Left hindlimb (tissue), 1 donor: Measurements from ENCODE around the gene NOD2.

Experiments
- DNase-seq: peaks from one replicate; pipeline ENCODE4 v3.0.0-alpha.2; 2018

The NOD2 gene

DNA sequence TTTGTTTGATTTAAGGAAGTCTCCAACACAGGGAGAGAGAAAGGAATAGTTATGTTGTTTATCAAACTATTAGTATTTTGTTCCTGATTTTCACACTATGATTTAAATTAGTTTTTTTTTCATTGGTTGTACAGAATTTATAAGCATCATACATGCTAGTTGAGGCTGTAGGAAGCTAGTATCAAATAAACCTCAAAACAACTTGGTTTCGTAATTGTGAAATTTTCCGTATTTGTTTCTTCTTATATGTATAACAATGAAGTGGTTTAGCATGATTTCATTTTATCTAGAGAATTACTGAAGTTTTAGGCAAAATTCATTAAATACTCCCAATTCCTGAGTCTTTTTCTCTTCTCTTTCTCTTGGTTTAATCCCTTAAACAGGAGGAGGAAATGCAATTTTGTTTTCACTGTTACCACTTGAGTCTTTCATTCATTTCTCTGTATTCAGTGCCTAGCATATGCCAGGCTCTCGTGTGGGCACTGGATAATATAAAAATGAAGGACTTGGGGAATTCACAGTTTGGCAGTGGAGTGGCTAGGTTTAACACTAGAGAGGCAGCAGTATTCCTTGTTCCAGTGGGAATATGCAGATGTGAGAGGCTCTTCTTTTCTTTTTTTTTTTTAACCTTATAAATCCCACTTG is 50.3 kb downstream of the NOD2 start:
- no peak for DNase-seq

DNA sequence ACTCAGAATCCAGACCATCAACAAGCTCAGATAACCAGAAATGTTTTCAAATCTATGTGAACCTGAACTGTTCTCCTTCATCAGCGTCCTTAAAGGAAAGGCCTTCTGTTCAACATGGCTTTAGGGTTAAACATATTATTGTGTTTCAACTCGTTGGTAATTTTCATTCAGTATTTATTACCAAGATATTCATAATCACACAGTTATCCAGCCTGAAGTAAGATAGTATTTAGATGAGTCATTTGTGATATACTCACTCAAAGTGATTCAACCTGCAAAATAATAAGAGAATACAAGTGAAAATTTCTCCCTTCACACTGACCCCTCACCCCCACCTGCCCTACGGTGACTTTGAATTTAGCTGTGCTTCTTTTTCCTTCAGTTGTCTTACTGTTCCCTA is 51.5 kb downstream of the NOD2 start:
- DNase-seq = no peak

- DNase-seq = no peak
Observed at GRCh38 chr16:50745940-50746339, 52.5 kb downstream of the NOD2 start.

DNA sequence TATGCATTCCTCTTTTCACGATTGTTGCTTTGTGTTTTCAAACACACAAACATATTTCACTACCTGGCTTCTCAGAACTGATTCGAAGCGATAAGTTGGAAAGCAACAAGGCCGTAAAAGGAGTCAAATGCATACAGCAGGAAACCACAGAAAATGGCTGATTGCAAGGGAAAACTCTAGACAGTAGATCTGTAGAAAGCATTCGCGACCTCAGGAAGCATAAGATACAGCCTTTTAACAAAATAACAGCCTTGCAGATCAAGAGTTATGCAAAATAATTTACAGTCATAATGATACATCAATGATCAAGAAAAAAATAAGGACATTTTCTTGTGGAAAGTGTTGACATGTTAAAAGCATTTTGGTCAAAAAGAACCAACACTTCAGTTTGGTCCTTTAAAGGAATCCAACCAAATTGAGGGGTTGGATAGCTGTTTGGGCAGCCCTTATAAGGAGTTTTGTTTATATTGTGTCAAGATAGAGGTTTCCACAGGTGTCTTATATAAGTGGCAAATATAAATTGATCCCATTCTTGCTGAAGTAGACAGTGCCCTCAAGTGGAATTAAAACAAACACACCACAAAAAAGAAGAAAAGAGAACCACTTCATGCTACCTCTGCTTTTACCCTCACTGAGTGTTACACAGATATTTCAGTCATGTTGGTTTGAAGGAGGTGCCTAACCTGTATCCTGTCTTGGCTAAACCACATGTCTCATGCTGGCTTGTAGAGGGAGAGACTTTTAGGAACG is 54.0 kb downstream of the NOD2 start:
- no peak for DNase-seq

DNA sequence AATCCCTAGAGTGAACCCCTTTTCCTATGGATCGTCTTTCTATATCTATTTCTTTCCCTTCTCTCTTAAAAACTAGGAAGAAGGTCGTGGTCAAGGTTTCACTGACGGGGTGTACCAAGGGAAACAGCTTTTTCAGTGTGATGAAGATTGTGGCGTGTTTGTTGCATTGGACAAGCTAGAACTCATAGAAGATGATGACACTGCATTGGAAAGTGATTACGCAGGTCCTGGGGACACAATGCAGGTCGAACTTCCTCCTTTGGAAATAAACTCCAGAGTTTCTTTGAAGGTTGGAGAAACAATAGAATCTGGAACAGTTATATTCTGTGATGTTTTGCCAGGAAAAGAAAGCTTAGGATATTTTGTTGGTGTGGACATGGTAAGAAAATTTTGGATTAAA is 58.1 kb downstream of the NOD2 start:
- no peak for DNase-seq

GRCh38 chr16:50752471-50753235 is 59.2 kb downstream of the NOD2 start:
- DNase-seq = no peak

DNA sequence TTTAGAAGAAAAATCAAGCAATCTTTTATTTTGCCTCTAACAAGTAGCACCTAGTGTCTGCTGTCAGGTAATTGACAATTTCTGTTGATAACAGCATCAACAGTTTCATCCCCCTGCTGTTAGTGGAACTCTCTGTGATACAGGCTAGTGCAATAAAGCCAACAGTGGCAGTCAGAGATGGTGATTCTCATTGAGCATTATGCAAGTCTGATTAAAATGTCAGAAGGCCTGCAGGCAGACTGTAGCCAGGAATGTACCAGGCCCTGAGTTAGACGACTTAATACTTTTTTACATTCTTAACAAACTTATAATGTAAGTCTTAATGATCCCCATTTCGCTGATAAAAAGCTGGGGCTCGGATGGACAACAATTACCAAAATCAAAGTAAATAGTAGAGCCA is 63.1 kb downstream of the NOD2 start:
- no peak for DNase-seq

DNA sequence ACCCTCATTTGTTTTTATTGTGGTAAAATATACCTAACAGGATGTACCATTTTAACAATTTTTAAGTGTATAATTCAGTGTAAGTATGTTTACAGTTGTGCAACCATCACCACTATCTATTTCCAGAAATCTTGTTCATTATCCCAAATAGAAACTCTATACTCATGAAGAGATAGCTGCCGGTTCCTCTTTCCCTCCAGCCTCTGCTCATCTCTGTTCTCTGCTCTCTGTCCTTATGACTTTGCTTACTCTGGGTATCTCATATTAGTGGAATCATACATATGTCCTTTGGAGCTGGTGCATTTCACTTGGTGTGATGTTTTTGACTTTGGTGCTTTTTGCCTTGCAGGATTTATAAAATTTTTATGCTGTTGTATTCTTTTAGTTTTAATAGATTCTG is 67.9 kb downstream of the NOD2 start:
- no peak for DNase-seq

DNA sequence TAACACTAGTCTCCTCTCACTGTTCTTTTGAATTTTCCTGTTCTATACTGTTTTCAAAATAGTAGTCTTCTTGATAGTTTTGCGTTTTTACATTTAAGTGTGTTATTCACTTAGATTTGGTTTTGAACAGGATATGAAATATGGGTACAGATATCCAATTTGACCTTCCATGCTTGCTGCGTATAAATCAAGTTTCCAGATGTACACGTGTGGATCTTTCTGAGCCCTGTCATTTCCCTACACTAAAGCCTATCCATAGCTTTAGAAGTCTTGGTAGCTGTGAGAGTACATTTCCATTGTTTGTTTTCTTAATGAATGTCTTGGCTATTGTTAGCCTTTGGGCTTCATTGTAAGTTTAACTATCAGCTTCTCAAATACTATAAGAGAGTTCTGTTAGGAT is 68.8 kb downstream of the NOD2 start:
- no peak for DNase-seq

DNA sequence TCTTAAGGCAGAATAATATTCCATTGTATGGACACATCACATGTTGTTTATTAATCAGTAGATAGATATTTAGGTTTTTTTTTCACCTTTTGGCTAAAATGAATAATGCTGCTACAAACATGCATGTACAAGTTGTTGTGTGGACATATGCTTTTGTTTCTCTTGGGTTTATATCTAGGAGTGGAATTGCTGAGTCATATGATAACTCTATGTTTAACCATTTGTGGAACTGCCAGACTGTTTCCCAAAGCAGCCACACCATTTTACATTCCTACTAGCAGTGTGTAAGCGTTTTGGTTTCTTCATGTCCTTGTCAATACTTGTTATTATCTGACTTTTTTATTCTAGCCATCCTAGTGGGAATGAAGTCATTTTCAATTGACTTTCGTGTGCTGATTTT is 69.8 kb downstream of the NOD2 start:
- no peak for DNase-seq

DNA sequence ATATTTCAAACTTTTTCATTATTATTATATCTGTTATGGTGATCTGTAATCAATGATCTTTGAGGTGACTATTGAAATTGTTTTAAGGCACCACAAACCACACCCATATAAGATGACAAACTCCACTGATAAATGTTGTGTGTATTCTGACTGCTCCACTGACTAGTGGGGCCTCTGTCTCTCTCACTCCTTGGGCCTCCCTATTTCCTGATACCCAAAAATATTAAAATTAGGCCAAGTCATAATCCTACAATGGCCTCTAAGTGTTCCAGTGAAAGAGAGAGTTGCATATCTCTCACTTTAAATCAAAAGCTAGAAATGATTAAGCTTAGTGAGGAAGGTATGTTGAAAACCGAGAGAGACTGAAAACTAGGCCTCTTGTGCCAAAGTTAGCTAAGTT is 71.9 kb downstream of the NOD2 start:
- no peak for DNase-seq

DNA sequence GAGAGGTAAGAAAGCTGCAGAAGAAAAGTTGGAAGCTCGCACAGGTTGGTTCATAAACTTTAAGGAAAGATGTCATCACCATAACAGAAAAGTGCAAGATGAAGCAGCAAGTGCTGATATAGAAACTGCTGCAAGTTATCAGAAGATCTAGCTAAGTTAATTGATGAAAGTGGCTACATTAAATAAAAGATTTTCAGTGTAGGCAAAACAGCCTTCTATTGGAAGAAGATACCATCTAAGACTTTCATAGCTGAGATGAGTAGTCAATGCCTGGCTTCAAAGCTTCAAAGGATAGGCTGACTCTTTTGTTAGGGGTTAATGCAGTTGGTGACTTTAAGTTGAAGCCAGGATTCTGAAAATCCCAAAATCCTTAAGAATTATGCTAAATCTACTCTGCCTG is 72.5 kb downstream of the NOD2 start:
- DNase-seq = no peak

DNA sequence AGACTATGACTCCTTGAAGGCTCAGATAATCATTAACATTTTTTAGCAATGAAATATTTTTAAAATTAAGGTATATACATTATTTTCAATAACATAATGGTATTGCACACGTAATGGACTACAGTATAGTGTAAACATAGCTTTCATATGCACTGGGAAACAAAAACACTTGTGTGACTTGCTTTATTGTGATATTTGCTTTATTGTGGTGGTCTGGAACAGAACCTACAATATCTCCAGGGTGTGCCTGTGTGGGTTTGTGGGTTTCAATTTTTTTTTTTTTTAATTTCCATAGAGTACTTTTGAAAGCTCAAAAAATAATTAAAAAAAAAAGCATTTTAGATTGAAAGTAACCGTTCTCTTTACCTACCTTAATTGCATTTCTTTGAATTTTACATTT is 73.8 kb downstream of the NOD2 start:
- no peak for DNase-seq

- DNase-seq = no peak
Observed at GRCh38 chr16:50771366-50771765, 78.0 kb downstream of the NOD2 start.

DNA sequence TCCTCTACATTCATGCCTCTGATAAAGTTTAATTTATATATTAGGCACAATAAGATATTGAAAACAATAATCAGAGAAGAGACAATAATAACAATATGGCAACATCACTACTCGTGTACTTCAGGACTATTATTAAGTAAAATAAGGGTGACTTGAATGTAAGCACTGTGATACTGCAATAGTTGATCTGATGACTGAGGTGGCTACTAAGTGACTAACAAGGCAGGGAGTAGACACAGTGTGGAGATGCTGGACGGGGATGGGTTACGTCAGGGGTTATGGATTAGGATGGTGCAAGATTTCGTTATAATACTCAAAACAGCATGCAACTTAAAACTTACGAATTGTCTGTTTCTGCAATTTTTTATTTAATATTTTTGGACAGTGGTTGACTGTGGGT is 81.0 kb downstream of the NOD2 start:
- DNase-seq = no peak

DNA sequence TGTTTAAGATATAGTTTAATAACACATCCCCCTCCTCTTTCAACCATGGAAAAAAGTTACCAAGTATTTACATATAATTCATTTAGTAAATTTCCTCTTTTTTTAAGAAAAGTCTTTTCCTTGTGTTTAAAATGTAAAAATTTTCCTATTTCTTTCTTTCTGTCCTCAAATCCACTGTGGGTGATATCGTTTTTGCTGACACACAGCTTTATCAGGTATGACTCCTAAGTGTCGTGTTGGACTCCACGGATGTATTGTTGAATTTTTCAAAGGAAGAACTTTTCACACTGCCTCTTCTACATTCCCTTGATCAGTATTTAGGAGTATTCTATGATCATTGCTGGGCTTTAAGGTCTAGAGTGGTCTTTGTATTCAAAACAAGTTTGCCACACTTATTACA is 81.6 kb downstream of the NOD2 start:
- DNase-seq = no peak

- DNase-seq = no peak
Observed at GRCh38 chr16:50776037-50776436, 82.6 kb downstream of the NOD2 start.

- DNase-seq = no peak
Observed at GRCh38 chr16:50778284-50779163, 85.1 kb downstream of the NOD2 start.

DNA sequence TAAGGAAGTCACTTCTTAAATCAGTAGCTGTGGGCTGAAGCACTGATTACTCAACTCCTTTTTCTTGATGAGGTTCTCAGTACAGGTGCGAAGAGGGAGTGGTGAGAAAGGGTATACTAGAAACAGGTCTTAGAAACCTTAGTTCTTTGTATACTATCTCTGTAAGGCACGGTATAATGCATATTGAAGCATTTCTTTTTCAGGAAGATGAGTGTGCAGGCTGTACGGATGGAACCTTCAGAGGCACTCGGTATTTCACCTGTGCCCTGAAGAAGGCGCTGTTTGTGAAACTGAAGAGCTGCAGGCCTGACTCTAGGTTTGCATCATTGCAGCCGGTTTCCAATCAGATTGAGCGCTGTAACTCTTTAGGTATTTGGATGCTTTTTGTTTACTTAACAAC is 87.6 kb downstream of the NOD2 start:
- no peak for DNase-seq

- DNase-seq = no peak
Observed at GRCh38 chr16:50781518-50781917, 88.1 kb downstream of the NOD2 start.
